Stimulated activated CD4-positive, alpha-beta T cell treated with anti-CD3 and anti-CD28 coated beads, Interleukin-2, amount 100 ng/mL, for 4 hours (primary cell): ENCODE measurements around the gene GIMD1.
"Not testable (repeated sequence)": the region's sequence is repeated elsewhere in the genome, so short reads cannot be mapped to it uniquely, and the experiment has no call there.

Source experiments
- DNase-seq: peaks from one replicate; pipeline ENCODE4 v3.0.0-alpha.2; 2020; ENCODE audit warnings: low read depth

Gene GIMD1

GRCh38 chr4:106351016-106351415, 17.6 kb downstream of the GIMD1 start:
- no peak for DNase-seq

- DNase-seq, result no peak
Observed at GRCh38 chr4:106347167-106347566, 21.4 kb downstream of the GIMD1 start.

- no peak for DNase-seq
Observed at GRCh38 chr4:106344647-106344970, 24.0 kb downstream of the GIMD1 start.

GRCh38 chr4:106343865-106344646, 24.5 kb downstream of the GIMD1 start:
- no peak for DNase-seq

- no peak for DNase-seq
Observed at GRCh38 chr4:106340774-106341173, 27.8 kb downstream of the GIMD1 start.

GRCh38 chr4:106339431-106339830, 29.1 kb downstream of the GIMD1 start:
- DNase-seq, result no peak

- DNase-seq, result no peak
Observed at GRCh38 chr4:106338671-106339070, 29.9 kb downstream of the GIMD1 start.

GRCh38 chr4:106337916-106338315, 30.7 kb downstream of the GIMD1 start:
- no peak for DNase-seq

- DNase-seq, result no peak
Observed at GRCh38 chr4:106336618-106337017, 32.0 kb downstream of the GIMD1 start.

GRCh38 chr4:106334741-106335470, 33.7 kb downstream of the GIMD1 start:
- no peak for DNase-seq

GRCh38 chr4:106333186-106333585, 35.4 kb downstream of the GIMD1 start:
- DNase-seq, result no peak

GRCh38 chr4:106329041-106329618, 39.4 kb downstream of the GIMD1 start:
- DNase-seq, result no peak

GRCh38 chr4:106325800-106326199, 42.8 kb downstream of the GIMD1 start:
- no peak for DNase-seq

GRCh38 chr4:106323119-106323518, 45.5 kb downstream of the GIMD1 start:
- DNase-seq, result no peak

- DNase-seq, result not testable (repeated sequence)
Observed at GRCh38 chr4:106321814-106322213, 46.8 kb downstream of the GIMD1 start.

- DNase-seq, result not testable (repeated sequence)
Observed at GRCh38 chr4:106321168-106321567, 47.4 kb downstream of the GIMD1 start.

- no peak for DNase-seq
Observed at GRCh38 chr4:106320235-106320634, 48.3 kb downstream of the GIMD1 start.

GRCh38 chr4:106318511-106318910, 50.1 kb downstream of the GIMD1 start:
- DNase-seq, result no peak

- no peak for DNase-seq
Observed at GRCh38 chr4:106317815-106318214, 50.8 kb downstream of the GIMD1 start.

GRCh38 chr4:106316773-106317409, 51.7 kb downstream of the GIMD1 start:
- no peak for DNase-seq

- DNase-seq, result peak; percentile 82
Observed at GRCh38 chr4:106315968-106316772, 52.4 kb downstream of the GIMD1 start, which contains the start of the genes AIMP1 and TBCK. Gene AIMP1 (plus strand): TSS chr4:106316550. CDS start chr4:106325010, 8,460 bp downstream. Gene TBCK (minus strand): TSS chr4:106316209. CDS start chr4:106308960, 7,249 bp downstream.
